Measurements from ENCODE around the gene ACTR3.

DNA sequence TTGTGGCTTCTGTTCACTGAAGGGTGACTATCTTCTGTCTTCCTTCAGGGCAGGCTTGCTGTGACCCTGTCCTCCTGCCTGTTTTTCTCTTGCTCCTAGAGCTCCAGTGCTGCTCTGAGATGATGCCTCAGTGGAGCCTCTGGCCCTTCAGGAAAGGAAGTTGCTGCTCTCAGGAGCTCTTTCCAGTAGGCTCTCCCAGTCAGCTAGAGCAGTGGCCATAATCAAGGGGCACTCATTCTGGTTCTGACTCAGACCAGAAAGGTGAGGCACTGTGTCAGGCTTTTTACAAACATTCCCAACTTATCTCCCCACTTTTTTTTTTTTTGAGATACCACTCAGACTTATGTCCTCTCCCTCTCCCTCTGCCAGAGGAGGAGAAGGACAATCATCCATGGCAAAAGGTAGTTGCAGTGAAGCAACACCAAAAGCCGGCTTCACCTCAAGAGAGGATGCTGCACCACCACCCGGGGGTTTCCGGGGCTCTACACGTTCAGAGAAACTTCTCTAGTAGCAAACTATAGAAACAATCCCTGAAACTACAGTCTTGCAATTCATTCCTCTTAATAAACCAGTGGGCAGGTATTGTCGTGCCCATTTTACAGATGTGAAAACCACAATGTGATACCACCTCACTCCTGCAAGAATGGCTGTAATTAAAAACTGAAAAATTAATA is 115.4 kb downstream of the ACTR3 start:
- TF ChIP-seq, protein P1, sequence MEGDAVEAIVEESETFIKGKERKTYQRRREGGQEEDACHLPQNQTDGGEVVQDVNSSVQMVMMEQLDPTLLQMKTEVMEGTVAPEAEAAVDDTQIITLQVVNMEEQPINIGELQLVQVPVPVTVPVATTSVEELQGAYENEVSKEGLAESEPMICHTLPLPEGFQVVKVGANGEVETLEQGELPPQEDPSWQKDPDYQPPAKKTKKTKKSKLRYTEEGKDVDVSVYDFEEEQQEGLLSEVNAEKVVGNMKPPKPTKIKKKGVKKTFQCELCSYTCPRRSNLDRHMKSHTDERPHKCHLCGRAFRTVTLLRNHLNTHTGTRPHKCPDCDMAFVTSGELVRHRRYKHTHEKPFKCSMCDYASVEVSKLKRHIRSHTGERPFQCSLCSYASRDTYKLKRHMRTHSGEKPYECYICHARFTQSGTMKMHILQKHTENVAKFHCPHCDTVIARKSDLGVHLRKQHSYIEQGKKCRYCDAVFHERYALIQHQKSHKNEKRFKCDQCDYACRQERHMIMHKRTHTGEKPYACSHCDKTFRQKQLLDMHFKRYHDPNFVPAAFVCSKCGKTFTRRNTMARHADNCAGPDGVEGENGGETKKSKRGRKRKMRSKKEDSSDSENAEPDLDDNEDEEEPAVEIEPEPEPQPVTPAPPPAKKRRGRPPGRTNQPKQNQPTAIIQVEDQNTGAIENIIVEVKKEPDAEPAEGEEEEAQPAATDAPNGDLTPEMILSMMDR (IDR thresholded peaks at IDR 0.05): no peak
- no peak for TF ChIP-seq POLR2A (IDR thresholded peaks at IDR 0.05)

Data from thyroid gland (tissue), 4 donors.